HEK293 (cell line): ENCODE results near the gene DCP1A.

ENCODE experiments used
- GLI4 ChIP-seq: fragments of 450-650 bp; formaldehyde crosslinking; IDR thresholded peaks from 2 replicates; pipeline ENCODE4 v1.5.1; 2016; ENCODE audit warnings: missing biosample characterization, missing genetic modification characterization
- KLF1 ChIP-seq: fragments of 450-650 bp; formaldehyde crosslinking; IDR thresholded peaks from 2 replicates; pipeline ENCODE4 v1.5.1; 2016; ENCODE audit warnings: missing biosample characterization, missing genetic modification characterization
- PRDM10 ChIP-seq: fragments of 450-650 bp; formaldehyde crosslinking; IDR thresholded peaks from 2 replicates; pipeline ENCODE4 v1.5.1; 2016; ENCODE audit warnings: missing biosample characterization, missing genetic modification characterization
- REPIN1 ChIP-seq: fragments of 450-650 bp; formaldehyde crosslinking; IDR thresholded peaks from 2 replicates; pipeline ENCODE4 v1.5.1; 2017; ENCODE audit warnings: missing biosample characterization, missing genetic modification characterization, low read depth
- SCRT1 ChIP-seq: fragments of 450-650 bp; formaldehyde crosslinking; IDR thresholded peaks from 2 replicates; pipeline ENCODE4 v1.5.1; 2016; ENCODE audit warnings: missing biosample characterization, missing genetic modification characterization, borderline replicate concordance
- TRIM28 ChIP-seq: IDR thresholded peaks from 2 replicates; pipeline ENCODE4 v1.6.1; 2011; ENCODE audit warnings: low read length, control low read depth, borderline replicate concordance
- ZBTB11 ChIP-seq: fragments of 450-650 bp; formaldehyde crosslinking; conservative IDR thresholded peaks from 2 replicates; pipeline ENCODE4 v1.5.1; 2016; ENCODE audit warnings: low read depth, missing biosample characterization, missing genetic modification characterization
- ZBTB17 ChIP-seq: fragments of 450-650 bp; formaldehyde crosslinking; IDR thresholded peaks from 2 replicates; pipeline ENCODE4 v1.5.1; 2016; ENCODE audit warnings: missing biosample characterization, missing genetic modification characterization
- ZBTB20 ChIP-seq: fragments of 450-650 bp; formaldehyde crosslinking; IDR thresholded peaks from 2 replicates; pipeline ENCODE4 v1.5.1; 2016; ENCODE audit warnings: missing biosample characterization, missing genetic modification characterization
- ZNF112 ChIP-seq: fragments of 450-650 bp; formaldehyde crosslinking; IDR thresholded peaks from 2 replicates; pipeline ENCODE4 v1.5.0; 2017; ENCODE audit warnings: missing biosample characterization, missing genetic modification characterization
- ZNF18 ChIP-seq: fragments of 450-650 bp; formaldehyde crosslinking; IDR thresholded peaks from 2 replicates; pipeline ENCODE4 v1.5.1; 2016; ENCODE audit warnings: missing biosample characterization, missing genetic modification characterization
- ZNF302 ChIP-seq: fragments of 450-650 bp; formaldehyde crosslinking; IDR thresholded peaks from 2 replicates; pipeline ENCODE4 v1.5.1; 2016; ENCODE audit warnings: missing biosample characterization, missing genetic modification characterization, low read depth
- ZNF416 ChIP-seq: fragments of 450-650 bp; formaldehyde crosslinking; IDR thresholded peaks from 2 replicates; pipeline ENCODE4 v1.5.1; 2016; ENCODE audit warnings: missing biosample characterization, missing genetic modification characterization
- ZNF449 ChIP-seq: fragments of 450-650 bp; formaldehyde crosslinking; IDR thresholded peaks from 2 replicates; pipeline ENCODE4 v1.5.1; 2017; ENCODE audit warnings: missing biosample characterization, mild to moderate bottlenecking, missing genetic modification characterization, moderate library complexity
- ZNF530 ChIP-seq: fragments of 450-650 bp; formaldehyde crosslinking; IDR thresholded peaks from 2 replicates; pipeline ENCODE4 v1.5.1; 2016; ENCODE audit warnings: low read depth, missing biosample characterization, missing genetic modification characterization
- ZNF600 ChIP-seq: fragments of 450-650 bp; formaldehyde crosslinking; IDR thresholded peaks from 2 replicates; pipeline ENCODE4 v1.5.1; 2016; ENCODE audit warnings: missing biosample characterization, missing genetic modification characterization
- ZNF747 ChIP-seq: fragments of 450-650 bp; formaldehyde crosslinking; IDR thresholded peaks from 2 replicates; pipeline ENCODE4 v1.5.1; 2016; ENCODE audit warnings: missing biosample characterization, missing genetic modification characterization
- ZNF776 ChIP-seq: fragments of 450-650 bp; formaldehyde crosslinking; IDR thresholded peaks from 2 replicates; pipeline ENCODE4 v1.5.0; 2017; ENCODE audit warnings: missing biosample characterization, missing genetic modification characterization, borderline replicate concordance
- ZSCAN5A ChIP-seq: fragments of 450-650 bp; formaldehyde crosslinking; IDR thresholded peaks from 2 replicates; pipeline ENCODE4 v1.5.1; 2016; ENCODE audit warnings: missing biosample characterization, missing genetic modification characterization
- TF ChIP-seq, protein P1 (sequence below): fragments of 450-650 bp; formaldehyde crosslinking; IDR thresholded peaks from 2 replicates; pipeline ENCODE4 v1.5.1; 2016; ENCODE audit warnings: missing biosample characterization, missing genetic modification characterization
- TF ChIP-seq, protein P2 (sequence below): fragments of 450-650 bp; formaldehyde crosslinking; IDR thresholded peaks from 2 replicates; pipeline ENCODE4 v1.5.1; 2016; ENCODE audit warnings: missing biosample characterization, missing genetic modification characterization, borderline replicate concordance
- TF ChIP-seq, protein P3 (sequence below): fragments of 450-650 bp; formaldehyde crosslinking; IDR thresholded peaks from 2 replicates; pipeline ENCODE4; 2016; ENCODE audit warnings: missing biosample characterization, missing genetic modification characterization

The DCP1A gene

GRCh38 chr3:53269888-53270880, 77.2 kb downstream of the DCP1A start (continued):
- TF ChIP-seq ZNF600 (tag by site-specific recombination) (peak; percentile 81), ZNF530 (no peak), ZBTB17 (tag by site-specific recombination) (peak; percentile 44; the same call in 1 of the 2 replicates), ZNF449 (tag by site-specific recombination) (peak; percentile 89), GLI4 (tag by site-specific recombination) (no peak), TRIM28 (peak; percentile 71; the same call in 1 of the 2 replicates), ZBTB11 (tag by site-specific recombination) (no peak), SCRT1 (tag by site-specific recombination) (no peak), ZSCAN5A (tag by site-specific recombination) (no peak), ZNF776 (tag by site-specific recombination) (no peak), ZNF302 (tag by site-specific recombination) (no peak), ZNF747 (no peak), ZNF18 (tag by site-specific recombination) (no peak), PRDM10 (tag by site-specific recombination) (no peak), ZNF112 (tag by site-specific recombination) (no peak), KLF1 (no peak), ZBTB20 (tag by site-specific recombination) (peak; percentile 63), ZNF416 (tag by site-specific recombination) (no peak), REPIN1 (tag by site-specific recombination) (no peak)
- TF ChIP-seq, protein P1, sequence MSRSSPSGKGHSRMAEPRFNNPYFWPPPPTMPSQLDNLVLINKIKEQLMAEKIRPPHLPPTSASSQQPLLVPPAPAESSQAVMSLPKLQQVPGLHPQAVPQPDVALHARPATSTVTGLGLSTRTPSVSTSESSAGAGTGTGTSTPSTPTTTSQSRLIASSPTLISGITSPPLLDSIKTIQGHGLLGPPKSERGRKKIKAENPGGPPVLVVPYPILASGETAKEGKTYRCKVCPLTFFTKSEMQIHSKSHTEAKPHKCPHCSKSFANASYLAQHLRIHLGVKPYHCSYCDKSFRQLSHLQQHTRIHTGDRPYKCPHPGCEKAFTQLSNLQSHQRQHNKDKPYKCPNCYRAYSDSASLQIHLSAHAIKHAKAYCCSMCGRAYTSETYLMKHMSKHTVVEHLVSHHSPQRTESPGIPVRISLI = 0 out of 2 replicates have a peak, but pooled peaks have one; percentile 65
- TF ChIP-seq, protein P2, sequence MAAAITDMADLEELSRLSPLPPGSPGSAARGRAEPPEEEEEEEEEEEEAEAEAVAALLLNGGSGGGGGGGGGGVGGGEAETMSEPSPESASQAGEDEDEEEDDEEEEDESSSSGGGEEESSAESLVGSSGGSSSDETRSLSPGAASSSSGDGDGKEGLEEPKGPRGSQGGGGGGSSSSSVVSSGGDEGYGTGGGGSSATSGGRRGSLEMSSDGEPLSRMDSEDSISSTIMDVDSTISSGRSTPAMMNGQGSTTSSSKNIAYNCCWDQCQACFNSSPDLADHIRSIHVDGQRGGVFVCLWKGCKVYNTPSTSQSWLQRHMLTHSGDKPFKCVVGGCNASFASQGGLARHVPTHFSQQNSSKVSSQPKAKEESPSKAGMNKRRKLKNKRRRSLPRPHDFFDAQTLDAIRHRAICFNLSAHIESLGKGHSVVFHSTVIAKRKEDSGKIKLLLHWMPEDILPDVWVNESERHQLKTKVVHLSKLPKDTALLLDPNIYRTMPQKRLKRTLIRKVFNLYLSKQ (tag by site-specific recombination) = no peak
- TF ChIP-seq, protein P3, sequence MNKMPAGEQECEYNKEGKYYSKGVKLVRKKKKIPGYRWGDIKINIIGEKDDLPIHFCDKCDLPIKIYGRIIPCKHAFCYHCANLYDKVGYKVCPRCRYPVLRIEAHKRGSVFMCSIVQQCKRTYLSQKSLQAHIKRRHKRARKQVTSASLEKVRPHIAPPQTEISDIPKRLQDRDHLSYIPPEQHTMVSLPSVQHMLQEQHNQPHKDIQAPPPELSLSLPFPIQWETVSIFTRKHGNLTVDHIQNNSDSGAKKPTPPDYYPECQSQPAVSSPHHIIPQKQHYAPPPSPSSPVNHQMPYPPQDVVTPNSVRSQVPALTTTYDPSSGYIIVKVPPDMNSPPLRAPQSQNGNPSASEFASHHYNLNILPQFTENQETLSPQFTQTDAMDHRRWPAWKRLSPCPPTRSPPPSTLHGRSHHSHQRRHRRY (tag by site-specific recombination) = no peak
